Measurements from ENCODE around the gene MAZ.
"Not testable (repeated sequence)": the region's sequence is repeated elsewhere in the genome, so short reads cannot be mapped to it uniquely, and the experiment has no call there.

Gene MAZ

DNA sequence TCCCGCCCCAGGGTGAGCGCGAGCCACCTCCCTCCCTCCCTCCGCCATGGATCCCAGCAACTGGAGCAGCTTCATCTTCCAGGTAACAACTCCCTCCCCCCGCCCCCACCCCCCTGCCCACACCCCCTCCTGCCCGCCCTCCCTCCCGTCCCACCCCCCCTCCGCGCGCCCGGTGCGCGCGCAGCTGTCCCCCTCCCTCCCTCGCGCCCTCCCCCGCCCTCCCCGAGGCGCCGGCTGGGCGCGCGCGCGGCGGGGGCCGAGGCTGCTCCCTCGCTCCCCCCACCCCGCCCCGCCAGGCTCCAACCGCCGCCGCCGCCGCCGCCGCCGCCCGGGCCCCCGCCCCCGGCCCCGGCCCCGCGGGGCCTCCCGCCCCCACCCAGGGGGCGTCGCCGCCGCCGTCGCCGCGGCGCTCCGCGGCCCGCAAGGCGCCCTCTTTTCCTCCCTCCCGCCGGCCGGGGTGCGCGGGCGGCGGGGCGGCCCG lies at the start of gene MAZ:
Gene MAZ, plus strand, starts transcription at position 431 of the 481 bp plus-strand sequence. CDS start 173 bp downstream, outside the sequence.
- peak; percentile 84 for DNase-seq (ENCODE audit: low spot score)

DNA sequence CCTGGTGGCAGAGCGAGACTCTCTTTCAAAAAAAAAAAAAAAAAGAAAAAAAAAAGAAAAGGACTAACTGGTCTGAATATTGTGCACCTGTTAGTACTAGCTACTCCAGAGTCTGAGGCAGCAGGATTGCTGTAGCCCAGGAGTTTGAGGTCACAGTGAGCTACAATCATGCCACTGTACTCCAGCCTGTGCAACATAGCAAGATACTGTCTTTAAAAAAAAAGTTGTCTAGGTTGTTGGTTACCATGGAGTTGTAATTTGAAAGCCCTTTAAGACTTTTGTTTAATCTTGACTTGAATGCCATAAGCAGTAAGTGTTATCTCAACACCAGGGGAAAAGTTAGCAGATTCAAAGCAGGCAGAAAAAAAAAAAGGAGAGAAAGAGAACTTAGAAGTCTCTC lies 49.7 kb upstream of the MAZ start:
- no peak for DNase-seq (ENCODE audit: low spot score)

DNA sequence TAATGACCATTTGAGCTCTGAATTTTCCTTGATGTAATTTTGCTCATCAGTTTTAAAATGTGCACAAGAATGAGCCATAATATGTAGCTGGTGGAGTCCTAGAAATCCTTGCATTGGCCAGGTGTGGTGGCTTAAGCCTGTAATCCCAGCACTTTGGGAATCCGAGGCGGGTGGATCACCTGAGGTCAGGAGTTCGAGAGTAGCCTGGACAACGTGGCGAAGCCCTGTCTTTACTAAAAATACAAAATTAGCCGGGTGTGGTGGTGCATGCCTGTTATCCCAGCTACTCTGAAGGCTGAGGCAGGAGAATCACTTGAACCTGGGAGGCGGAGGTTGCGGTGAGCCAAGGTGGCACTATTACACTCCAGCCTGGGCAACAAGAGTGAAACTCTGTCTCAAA lies 49.2 kb upstream of the MAZ start:
- not testable (repeated sequence) for DNase-seq (ENCODE audit: low spot score)

DNA sequence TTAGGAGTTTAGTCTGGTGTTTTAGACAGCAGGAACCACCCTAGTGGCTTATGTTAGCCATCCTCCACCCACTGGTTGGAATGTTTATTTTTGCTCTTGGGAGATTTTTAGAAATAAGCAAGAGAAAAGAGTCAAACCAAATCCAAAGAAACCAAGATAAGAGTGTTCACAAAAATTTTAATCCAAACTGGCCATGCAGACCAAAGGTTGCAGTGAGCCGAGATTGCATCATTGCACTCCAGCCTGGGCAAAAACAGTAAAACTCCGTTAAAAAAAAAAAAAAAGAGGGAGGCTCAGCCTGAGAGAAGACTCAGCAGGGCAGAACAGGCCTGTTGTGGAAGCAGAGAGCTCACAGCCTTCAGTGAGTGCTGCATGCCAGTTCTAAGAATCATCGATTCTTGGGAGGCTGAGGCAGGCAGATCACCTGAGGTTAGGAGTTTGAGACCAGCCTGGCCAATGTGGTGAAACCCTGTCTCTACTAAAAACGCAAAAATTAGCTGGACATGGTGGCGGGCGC lies 48.3 kb upstream of the MAZ start:
- peak; percentile 34 for DNase-seq (ENCODE audit: low spot score)

DNA sequence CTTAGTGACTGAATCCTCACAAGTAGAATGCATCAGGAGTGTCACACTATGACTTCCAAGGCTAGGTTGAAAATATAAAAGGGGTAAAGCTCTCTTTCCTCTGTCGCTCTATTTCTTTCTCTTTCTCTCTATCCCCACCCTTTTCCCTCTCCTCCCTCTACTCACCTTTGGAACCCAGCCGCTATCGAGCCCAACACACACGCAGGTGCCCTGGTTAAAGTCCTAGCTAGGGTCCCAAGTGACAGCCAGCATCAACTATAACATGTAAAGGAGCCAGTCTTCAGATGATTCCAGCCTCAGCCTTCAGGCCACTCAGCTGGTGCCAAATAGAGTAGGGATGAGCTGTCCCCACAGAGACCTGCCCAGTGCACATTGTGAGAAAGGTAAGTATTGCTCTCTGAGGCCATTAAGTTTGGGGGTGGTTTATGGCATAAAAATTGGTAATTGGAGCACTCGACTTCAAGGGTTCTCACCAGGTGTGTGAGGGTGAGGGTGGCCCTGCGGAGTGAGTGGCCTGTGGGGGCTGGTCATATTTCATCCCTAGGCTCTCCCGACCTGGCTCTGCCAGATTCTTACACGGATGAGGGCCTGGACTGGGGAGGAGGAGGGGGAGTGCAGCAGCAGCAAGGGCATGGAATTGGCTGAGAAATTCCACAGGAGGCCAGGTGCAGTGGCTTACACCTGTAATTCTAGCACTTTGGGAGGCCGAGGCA lies 45.6 kb upstream of the MAZ start:
- DNase-seq (ENCODE audit: low spot score) = no peak

DNA sequence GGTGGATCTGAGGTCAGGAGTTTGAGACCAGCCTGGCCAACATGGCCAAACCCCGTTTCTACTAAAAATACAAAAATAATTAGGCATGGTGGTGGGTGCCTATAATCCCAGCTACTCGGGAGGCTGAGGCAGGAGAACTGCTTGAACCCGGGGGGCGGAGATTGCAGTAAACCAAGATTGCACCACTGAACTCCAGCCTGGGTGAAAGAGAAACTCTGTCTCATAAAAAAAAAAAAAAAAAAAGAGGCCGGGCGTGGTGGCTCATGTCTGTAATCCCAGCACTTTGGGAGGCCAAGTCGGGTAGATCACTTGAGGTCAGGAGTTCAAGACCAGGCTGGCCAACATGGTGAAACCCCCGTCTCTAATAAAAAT lies 45.1 kb upstream of the MAZ start:
- not testable (repeated sequence) for DNase-seq (ENCODE audit: low spot score)

DNA sequence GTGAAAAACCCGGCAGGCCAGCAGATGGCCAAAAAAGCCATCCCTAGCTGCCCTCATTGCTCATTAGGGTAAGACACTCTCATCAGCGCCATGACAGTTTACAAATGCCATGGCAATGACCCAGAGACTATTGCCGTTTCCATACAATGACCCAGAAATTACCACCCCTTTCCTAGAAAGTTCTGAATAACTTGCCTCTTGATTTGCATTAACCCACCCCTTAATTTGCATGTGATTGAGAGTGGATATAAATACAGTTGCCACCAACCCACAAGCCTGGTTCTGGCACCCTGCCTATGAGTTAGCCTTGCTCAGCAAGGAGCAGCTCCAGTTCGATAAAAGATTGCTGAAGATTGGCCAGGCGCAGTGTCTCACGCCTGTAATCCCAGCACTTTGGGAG lies 44.4 kb upstream of the MAZ start:
- DNase-seq (ENCODE audit: low spot score) = no peak

DNA sequence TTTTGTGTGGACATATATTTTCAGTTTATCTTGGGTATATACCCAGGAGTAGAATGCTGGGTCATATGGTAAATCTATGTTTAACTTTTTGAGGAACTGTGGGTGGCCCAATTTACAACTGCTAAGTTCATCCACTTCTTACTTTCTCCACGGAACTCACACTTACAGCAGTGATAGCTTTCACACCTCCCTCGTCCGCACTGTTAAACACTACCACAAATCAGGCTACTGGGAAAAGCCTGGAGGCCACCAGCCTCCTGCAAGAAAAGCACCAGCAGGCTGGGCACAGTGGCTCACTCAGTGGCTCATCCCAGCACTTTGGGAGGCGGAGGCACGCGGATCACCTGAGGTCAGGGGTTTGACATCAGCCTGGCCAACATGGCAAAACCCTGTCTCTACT lies 43.0 kb upstream of the MAZ start:
- no peak for DNase-seq (ENCODE audit: low spot score)

DNA sequence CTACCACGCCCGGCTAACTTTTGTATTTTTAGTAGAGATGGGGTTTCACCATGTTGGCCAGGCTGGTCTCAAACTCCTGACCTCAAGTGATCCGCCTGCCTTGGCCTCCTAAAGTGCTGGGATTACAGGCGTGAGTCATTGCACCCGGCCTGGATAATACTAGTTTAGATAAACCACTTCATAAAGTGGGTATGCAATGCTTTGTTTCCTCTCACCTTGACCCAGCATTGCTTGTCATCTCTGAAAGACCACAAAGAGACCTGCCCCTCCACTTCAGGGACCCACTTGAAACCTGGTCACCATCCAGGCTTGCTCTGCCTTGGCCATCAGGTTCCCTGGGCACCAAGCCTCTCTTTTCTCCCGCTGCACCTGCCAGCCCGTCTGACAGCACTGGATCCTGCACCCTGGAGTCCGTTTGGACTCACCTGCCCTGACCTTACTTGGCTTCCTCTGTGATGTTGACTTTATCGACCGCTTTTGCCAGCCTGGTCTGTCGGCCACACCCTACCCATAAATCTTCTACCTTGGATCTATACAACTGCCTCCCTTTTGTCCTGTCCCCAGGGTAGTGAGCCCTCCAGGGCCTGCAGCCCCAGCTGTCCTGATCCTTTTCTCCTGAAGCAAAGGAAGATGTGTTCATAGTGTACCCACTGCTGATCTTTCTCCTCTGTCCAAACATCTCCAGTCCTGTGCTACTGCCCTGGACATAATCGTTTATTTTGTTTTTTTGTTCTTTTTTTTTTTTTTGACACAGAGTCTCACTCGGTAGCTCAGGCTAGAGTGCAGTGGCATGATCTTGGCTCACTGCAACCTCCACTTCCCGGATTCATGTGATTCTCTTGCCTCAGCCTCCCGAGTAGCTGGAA lies 40.9 kb upstream of the MAZ start:
- peak; percentile 76 for DNase-seq (ENCODE audit: low spot score)

DNA sequence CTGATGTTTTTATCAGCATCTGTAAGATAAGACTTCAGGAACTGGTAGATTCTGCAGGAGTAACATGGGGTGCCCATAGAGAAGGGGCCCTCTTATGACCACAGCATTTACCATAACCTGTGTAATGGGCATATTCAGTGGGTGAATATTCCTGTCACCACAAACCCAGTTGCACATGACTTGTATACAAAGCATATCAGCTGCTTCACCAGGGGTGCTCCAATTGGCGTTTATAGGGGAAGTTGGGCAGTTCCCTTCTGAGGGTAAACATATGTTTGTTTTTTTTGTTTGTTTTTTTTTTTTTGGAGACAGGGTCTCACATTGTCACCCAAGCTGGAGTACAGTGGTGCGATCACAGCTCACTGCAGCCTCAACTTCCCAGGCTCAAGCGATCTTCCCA lies 39.8 kb upstream of the MAZ start:
- DNase-seq (ENCODE audit: low spot score) = no peak

DNA sequence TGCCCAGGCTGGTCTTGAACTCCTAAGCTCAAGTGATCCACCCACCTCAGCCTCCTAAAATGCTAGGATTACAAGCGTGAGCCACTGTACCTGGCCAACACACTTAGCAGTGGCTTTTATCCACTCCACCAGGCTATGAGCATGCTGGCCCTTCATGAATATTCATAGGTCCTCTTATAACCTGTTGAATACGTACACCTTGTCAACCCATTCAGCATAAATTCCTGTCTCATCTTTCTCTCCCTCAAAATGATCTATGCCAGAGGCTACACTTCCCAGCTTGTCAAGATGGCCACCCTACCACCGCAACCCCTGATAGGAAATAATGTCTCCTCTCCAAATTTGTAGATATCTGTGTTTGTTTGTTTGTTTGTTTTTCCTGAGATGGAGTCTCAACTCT lies 39.3 kb upstream of the MAZ start:
- DNase-seq (ENCODE audit: low spot score) = no peak

DNA sequence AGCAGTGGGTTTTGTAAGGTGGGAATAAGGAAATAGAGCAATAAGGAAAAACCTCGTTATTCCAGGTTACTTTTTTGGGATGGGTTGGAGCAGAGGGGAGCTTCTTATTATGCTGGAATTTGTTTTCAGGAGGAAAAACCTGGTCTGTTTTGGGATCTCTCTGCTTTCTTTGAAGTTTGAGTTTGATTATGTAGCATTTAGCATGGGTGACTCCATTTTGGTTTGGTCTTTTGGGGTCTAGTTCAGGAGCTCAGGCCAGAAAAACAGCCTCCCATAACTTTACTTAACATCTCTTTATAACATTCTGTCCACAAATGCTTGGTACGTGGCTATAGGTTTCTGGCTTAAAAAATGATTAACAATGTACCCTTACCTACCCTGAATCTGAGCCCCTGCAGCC lies 36.8 kb upstream of the MAZ start:
- no peak for DNase-seq (ENCODE audit: low spot score)

DNA sequence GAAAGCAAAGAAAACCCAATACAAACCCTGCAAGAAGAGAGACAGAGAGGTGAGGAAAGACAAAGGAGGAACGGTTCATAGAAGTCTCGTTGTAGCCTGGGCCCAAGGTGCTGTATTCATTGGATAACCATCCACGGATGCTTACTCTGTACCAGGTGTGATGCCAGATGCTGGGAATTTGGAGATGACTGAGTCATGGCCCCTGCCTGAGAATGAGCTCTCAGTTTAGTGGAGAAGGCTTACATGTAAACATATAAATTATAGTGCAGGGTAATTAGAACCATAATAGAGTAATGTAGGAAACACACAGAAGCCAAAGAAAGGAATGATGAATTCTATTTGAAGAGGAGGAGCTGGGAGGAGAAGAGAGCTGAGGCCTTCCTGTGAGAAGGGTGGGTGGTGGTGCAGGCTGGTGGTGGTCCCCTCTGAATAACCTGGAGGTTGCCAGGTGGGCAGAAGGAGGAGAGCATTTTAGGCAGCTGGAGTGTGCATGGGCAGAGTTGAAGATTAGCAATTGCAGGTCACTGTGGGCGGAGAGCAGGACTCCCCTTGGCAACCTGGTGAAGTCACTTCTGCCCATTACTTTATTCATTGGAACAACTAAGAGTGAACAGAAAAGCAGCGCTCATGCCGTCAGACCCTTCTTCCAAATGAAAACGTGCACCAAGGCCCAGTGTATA lies 35.9 kb upstream of the MAZ start:
- DNase-seq (ENCODE audit: low spot score) = no peak

DNA sequence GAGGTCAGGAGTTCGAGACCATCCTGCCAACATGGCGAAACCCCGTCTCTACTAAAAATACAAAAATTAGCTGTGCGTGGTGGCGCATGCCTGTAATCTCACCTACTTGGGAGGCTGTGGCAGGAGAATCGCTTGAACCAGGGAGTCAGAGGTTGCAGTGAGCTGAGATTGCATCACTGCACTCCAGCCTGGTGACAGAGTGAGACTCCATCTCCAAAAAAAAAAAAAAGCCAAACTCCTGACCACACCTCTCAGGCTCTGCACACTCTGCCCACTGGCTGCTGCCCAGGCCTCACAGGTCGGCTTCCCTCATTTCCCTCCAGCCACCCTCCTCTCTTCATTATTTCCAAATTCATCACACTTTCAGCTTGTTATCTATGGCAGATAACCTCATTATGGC lies 34.0 kb upstream of the MAZ start:
- not testable (repeated sequence) for DNase-seq (ENCODE audit: low spot score)

DNA sequence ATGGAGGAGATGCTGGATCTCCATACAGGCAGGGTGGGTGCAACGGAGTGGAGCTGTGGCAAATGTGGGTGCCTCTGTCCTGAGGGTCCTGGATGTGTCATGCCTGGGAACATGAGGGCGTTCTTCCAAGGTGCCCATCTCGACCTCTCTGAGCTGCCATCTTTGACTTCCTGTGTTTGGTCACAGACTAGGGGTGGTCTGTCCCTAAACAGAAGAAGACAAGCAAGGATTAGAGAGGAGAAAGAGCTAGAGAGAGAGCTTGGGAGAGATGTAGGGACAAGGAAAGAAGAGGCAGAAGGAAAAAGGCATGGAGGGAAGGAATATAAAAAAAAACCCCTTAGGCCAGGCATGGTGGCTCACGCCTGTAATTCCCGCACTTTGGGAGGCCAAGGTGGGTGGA lies 31.6 kb upstream of the MAZ start:
- DNase-seq (ENCODE audit: low spot score) = no peak

DNA sequence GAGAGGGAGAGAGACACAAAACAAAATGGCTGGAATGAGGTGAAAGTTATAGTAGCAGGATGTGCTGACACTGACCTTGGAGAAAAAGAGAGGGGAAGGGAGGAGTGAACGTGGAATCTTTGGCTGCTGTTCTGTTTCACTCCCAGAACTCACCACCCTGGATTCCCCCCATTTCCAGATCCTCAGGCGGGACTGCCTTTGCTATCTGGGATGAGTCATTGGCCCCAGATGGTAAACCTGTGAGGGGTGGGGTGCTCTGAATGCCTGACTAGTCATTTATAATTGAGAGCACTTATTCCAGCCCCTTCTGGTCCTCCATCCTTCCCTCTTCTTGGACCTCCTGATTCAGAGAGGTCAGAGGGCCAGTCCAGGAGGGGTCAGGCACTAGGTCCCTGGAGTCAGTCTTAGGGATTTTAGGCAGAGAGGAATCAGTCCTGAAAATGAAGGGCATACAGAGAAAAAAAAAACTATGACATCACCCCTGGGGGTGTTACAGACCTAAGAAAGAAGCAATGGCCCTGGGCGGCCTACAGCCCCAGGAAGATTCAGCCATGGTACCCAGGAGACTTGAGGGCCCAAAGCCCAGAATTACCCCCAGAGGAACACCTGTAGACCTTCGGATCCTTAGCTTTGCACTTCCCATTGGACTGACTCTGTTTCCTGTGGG lies 30.5 kb upstream of the MAZ start:
- no peak for DNase-seq (ENCODE audit: low spot score)

DNA sequence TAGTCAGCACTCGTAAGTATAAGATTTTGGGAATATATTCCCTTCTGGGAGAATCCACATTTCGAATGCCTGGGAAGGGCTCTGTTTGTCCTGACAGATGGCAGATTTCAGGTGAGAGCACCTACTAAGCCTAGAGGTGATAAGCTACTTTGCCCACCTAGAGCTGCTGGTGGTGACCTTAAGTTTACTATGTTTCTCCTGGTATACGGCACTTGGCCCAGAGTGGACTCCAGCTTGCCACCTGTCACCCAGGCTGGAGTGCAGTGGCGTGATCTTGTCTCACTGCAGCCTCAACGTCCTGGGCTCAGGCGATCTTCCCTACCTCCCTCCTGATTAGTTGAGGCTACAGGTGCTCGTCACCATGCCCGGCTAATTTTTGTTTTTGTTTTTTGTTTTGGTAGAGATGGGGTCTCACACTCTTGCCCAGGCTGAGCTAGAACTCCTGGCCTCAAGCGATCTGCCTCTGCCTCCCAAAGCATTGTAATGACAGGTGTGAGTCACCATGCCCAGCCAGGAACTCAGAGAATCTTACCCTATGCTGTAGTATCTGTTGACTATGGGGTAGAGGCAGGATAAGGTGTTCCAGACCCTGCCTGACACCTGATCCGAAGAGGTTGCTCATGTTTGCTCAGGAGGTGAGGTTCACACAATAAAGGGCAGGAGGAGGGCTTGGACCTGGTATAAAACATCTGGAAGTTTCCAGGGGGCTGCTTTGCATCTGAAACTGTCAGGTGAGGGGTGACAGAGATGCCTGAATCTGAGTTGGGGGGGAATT lies 28.6 kb upstream of the MAZ start, which contains the start of gene ZG16:
Gene ZG16, plus strand, starts transcription at position 681 of the 775 bp plus-strand sequence. CDS start 1,011 bp downstream, outside the sequence.
- DNase-seq (ENCODE audit: low spot score) = no peak

DNA sequence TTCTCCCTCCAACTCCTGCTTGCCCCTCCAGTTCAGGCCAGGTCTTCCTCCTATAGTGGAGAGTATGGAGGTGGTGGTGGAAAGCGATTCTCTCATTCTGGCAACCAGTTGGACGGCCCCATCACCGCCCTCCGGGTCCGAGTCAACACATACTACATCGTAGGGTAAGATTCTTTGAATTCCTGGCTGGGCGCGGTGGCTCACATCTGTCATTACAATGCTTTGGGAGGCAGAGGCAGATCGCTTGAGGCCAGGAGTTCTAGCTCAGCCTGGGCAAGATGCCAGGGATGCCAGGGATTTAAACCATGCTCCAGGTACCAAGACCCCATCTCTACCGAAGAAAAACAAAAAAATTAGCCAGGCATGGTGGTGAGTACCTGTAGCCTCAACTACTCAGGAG lies 26.9 kb upstream of the MAZ start:
- no peak for DNase-seq (ENCODE audit: low spot score)

DNA sequence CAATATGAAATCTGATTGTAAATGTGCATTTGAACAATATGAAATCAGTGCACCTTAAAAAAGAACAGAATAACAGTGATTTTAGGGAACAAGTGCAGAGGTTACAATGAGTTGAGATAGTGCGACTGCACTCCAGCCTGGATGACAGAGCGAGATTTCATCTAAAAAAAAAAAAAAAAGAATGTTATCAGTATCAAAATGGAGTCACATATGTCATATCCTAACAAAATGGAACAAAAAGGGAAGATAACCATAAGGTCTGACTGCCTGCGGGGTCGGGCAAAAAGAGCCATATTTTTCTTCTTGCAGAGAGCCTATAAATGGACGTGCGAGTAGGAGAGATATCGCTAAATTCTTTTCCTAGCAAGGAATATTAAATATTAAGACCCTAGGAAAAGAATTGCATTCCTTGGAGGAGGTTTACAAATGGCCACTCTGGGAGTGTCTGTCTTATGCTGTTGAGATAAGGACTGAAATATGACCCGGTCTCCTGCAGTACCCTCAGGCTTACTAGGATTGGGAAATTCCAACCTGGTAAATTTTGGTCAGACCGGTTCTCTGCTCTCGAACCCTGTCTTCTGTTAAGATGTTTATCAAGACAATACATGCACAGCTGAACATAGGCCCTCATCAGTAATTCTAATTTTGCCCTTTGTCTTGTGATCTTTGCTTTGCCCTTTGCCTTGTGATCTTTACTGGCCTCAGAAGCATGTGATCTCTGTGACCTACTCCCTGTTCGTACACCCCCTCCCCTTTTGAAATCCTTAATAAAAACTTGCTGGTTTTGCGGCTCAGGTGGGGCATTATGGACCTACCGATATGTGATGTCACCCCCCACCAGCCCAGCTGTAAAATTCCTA lies 23.0 kb upstream of the MAZ start:
- DNase-seq (ENCODE audit: low spot score) = not testable (repeated sequence)

DNA sequence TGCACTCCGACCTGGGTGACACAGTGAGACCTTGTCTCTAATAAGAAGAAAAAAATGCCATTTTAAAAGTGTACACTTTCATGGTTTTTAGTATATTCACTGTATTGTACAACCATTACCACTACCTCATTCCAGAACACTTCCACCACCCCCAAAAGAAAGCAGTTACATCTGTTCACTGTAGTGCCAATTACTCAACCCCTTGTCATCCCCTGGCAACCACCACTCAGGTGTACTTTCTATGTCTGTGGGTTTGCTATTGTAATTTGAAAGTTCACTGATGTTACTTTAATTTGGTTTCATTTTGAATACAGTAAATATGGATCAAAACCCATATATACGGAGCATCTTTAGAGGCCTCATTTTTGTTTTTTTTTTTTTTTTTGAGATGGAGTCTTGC lies 22.2 kb upstream of the MAZ start:
- DNase-seq (ENCODE audit: low spot score) = no peak

All from HuH-7 (cell line).